ENCODE measurements around the gene GPD2.
A peak's percentile ranks its signal among the peaks of the same experiment; 100 is the strongest.

GPD2 gene

GRCh38 chr2:156423674-156424282 lies 12.4 kb upstream of the GPD2 start (continued):
- TF ChIP-seq BCL6B (tag by site-specific recombination; IDR thresholded peaks at IDR 0.05) = no peak
- TF ChIP-seq ZNF658 (tag by site-specific recombination; IDR thresholded peaks at IDR 0.05) = no peak
- no peak for TF ChIP-seq ZNF138 (tag by site-specific recombination; IDR thresholded peaks at IDR 0.05; ENCODE audit: borderline replicate concordance)
- TF ChIP-seq ZNF2 (tag by site-specific recombination; IDR thresholded peaks at IDR 0.05) = no peak
- no peak for TF ChIP-seq KLF7 (tag by site-specific recombination; IDR thresholded peaks at IDR 0.05; ENCODE audit: borderline replicate concordance)
- TF ChIP-seq ZNF324 (tag by site-specific recombination; IDR thresholded peaks at IDR 0.05) = no peak
- TF ChIP-seq RBAK (tag by site-specific recombination; IDR thresholded peaks at IDR 0.05) = no peak

DNA sequence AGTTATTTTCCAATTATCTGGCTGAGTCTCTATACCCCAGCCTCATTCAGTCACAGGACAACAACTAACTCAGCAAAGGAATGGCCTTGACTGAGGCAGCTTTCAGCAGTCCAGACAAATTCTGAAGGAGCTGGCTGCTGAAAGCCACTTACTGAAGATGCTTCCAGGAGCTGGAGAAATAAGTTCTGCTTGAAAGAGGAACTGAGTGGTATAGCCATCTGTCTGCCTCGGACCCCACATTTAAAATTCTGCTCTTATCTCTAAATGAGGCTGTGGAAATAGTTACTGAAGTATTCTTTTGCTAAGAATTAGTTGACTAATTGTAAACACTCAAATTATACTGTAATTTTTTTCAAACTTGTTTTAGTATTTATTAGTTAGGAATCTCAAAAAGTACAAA lies 9.1 kb upstream of the GPD2 start:
- no peak for TF ChIP-seq ZNF544 (tag by site-specific recombination; IDR thresholded peaks at IDR 0.05)
- no peak for TF ChIP-seq ZNF670 (tag by site-specific recombination; IDR thresholded peaks at IDR 0.05; ENCODE audit: low read depth)
- no peak for TF ChIP-seq ZNF302 (tag by site-specific recombination; IDR thresholded peaks at IDR 0.05; ENCODE audit: low read depth)
- TF ChIP-seq OSR2 (tag by site-specific recombination; IDR thresholded peaks at IDR 0.05) = no peak
- no peak for TF ChIP-seq ZNF16 (tag by site-specific recombination; IDR thresholded peaks at IDR 0.05; ENCODE audit: low read depth)
- no peak for TF ChIP-seq ZNF280C (tag by site-specific recombination; IDR thresholded peaks at IDR 0.05)
- TF ChIP-seq ZNF274 (IDR thresholded peaks at IDR 0.05; ENCODE audit: low read length) = no peak
- no peak for TF ChIP-seq ZNF274 (tag by site-specific recombination; IDR thresholded peaks at IDR 0.05; ENCODE audit: borderline replicate concordance)
- no peak for TF ChIP-seq MYNN (tag by site-specific recombination; IDR thresholded peaks at IDR 0.05; ENCODE audit: borderline replicate concordance)
- no peak for TF ChIP-seq GLI2 (tag by site-specific recombination; IDR thresholded peaks at IDR 0.05; ENCODE audit: borderline replicate concordance, low read depth)
- no peak for TF ChIP-seq ZNF701 (tag by site-specific recombination; IDR thresholded peaks at IDR 0.05)
- Histone ChIP-seq H3K27ac (ENCODE audit: extremely low read depth, low read depth, low read length) (no peak overlapping the region), H3K9me3 (ENCODE audit: control insufficient read depth, insufficient read depth, low read depth, low read length) (no peaks in the 10 kb centered on the region), H3K4me1 (ENCODE audit: control insufficient read depth, insufficient read depth, low read length) (no peaks in the 10 kb centered on the region; the same call in 1 of the 2 replicates), H3K36me3 (ENCODE audit: control insufficient read depth in 2 of 2, insufficient read depth in 1 of 2, low read length in 2 of 2) (no peaks in the 10 kb centered on the region), H3K4me3 (ENCODE audit: low read depth, low read length) (no peak overlapping the region)
- CTCF ChIA-PET = no interaction called here
- POLR2A ChIA-PET = interaction anchor here (0.6 kb wide), 1 partner anchor 228 kb away, joined by 4 read pairs; no protein-coding TSS in a partner anchor

GRCh38 chr2:156429211-156429610 lies 7.0 kb upstream of the GPD2 start:
- H3K4me3 ChIP-seq (ENCODE audit: low read depth, low read length) = no peak overlapping the region
- H3K9me3 ChIP-seq (ENCODE audit: control insufficient read depth, insufficient read depth, low read depth, low read length) = no peaks in the 10 kb centered on the region
- H3K27ac ChIP-seq (ENCODE audit: extremely low read depth, low read depth, low read length) = no peak overlapping the region
- no peaks in the 10 kb centered on the region; the same call in 1 of the 2 replicates for H3K4me1 ChIP-seq (ENCODE audit: control insufficient read depth, insufficient read depth, low read length)
- POLR2A ChIA-PET = no interaction called here
- H3K36me3 ChIP-seq (ENCODE audit: control insufficient read depth in 2 of 2, insufficient read depth in 1 of 2, low read length in 2 of 2) = no peaks in the 10 kb centered on the region
- TF ChIP-seq PRDM6 (tag by site-specific recombination; IDR thresholded peaks at IDR 0.05) (0 out of 2 replicates have a peak, but pooled peaks have one; percentile 10), ZFP37 (tag by site-specific recombination; IDR thresholded peaks at IDR 0.05) (no peak), ZNF280C (tag by site-specific recombination; IDR thresholded peaks at IDR 0.05) (no peak)
- TF ChIP-seq, protein P1, sequence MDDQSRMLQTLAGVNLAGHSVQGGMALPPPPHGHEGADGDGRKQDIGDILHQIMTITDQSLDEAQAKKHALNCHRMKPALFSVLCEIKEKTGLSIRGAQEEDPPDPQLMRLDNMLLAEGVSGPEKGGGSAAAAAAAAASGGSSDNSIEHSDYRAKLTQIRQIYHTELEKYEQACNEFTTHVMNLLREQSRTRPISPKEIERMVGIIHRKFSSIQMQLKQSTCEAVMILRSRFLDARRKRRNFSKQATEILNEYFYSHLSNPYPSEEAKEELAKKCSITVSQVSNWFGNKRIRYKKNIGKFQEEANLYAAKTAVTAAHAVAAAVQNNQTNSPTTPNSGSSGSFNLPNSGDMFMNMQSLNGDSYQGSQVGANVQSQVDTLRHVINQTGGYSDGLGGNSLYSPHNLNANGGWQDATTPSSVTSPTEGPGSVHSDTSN (CRISPR knock-in tag; IDR thresholded peaks at IDR 0.05) = no peak
- CTCF ChIA-PET = no interaction called here
